Fibroblast of lung (primary cell): Measurements from ENCODE around the gene PRRX2. TPM values are rescaled to one million over a fixed set of nuclear protein-coding genes. Genes with fewer than 3 reads are reported as not detected.
A peak's percentile ranks its signal among the peaks of the same experiment; 100 is the strongest.

Experiments
- DNase-seq, 2 donors: peaks; one replicate each; pipeline versions ENCODE4 v3.0.0 to v3.0.0-alpha.2; 2010; ENCODE audit warnings: low read depth in 2 of 2
- H2AFZ ChIP-seq: 2 replicates; pipeline ENCODE4 v1.5.1; 2012; ENCODE audit warnings: low read length, control low read depth, inconsistent platforms
- H3K27ac ChIP-seq: 2 replicates; pipeline ENCODE4 v1.5.1; 2011; ENCODE audit warnings: low read length, control low read depth; ENCODE audit not compliant: insufficient read depth
- H3K27me3 ChIP-seq: 2 replicates; pipeline ENCODE4 v1.5.1; 2011; ENCODE audit warnings: mild to moderate bottlenecking, low read length; ENCODE audit not compliant: control insufficient read depth, insufficient read depth
- H3K36me3 ChIP-seq: 2 replicates; pipeline ENCODE4 v1.5.1; 2011; ENCODE audit warnings: low read length; ENCODE audit not compliant: control insufficient read depth, insufficient read depth
- H3K4me1 ChIP-seq: 2 replicates; pipeline ENCODE4 v1.5.1; 2011; ENCODE audit warnings: low read length; ENCODE audit not compliant: control insufficient read depth, insufficient read depth; ENCODE audit errors: extremely low read depth
- H3K4me2 ChIP-seq: 2 replicates; pipeline ENCODE4 v1.5.1; 2011; ENCODE audit warnings: low read length, control low read depth; ENCODE audit not compliant: insufficient read depth; ENCODE audit errors: extremely low read depth
- H3K4me3 ChIP-seq, 4 experiments: fragments of 200-600 bp in 1 of 4; sonication (generic) in 1 of 4; replicated peaks in 1 of 4; 2 replicates each; pipeline ENCODE4 v1.5.1; 2011 to 2016; ENCODE audit warnings: low read length in 4 of 4, low read depth in 3 of 4, mild to moderate bottlenecking in 3 of 4, control low read depth in 2 of 4, inconsistent platforms in 1 of 4, mixed read lengths in 1 of 4; ENCODE audit not compliant: insufficient read depth in 1 of 4; ENCODE audit errors: control extremely low read depth in 1 of 4
- H3K79me2 ChIP-seq: 2 replicates; pipeline ENCODE4 v1.5.1; 2012; ENCODE audit warnings: mild to moderate bottlenecking, low read length, inconsistent platforms; ENCODE audit not compliant: control insufficient read depth, insufficient read depth
- H3K9ac ChIP-seq: 2 replicates; pipeline ENCODE4 v1.5.1; 2011; ENCODE audit warnings: mild to moderate bottlenecking, low read length, control low read depth; ENCODE audit not compliant: insufficient read depth
- H3K9me3 ChIP-seq: 2 replicates; pipeline ENCODE4 v1.5.1; 2012; ENCODE audit warnings: low read depth, low read length; ENCODE audit not compliant: control insufficient read depth, insufficient read depth
- H4K20me1 ChIP-seq: 2 replicates; pipeline ENCODE4 v1.5.1; 2011; ENCODE audit warnings: low read length; ENCODE audit not compliant: control insufficient read depth, insufficient read depth; ENCODE audit errors: extremely low read depth
- CTCF ChIP-seq, 2 donors: IDR thresholded peaks in 1 of 2; conservative IDR thresholded peaks in 1 of 2; 1 replicate in 1 of 2; 2 replicates in 1 of 2; pipeline ENCODE4 v1.5.1; 2011 to 2012; ENCODE audit warnings: low read length in 2 of 2, control low read depth in 1 of 2, inconsistent platforms in 1 of 2, low read depth in 1 of 2, mild to moderate bottlenecking in 1 of 2
- EZH2 ChIP-seq: IDR thresholded peaks from 2 replicates; pipeline ENCODE4 v1.5.1; 2012; ENCODE audit warnings: low read length, control low read depth, mild to moderate bottlenecking; ENCODE audit errors: missing control alignments
- polyA plus RNA-seq, 2 donors: library from polyadenylated mRNA; depleted of rRNA in 1 of 2; stranded (reverse) in 1 of 2; unstranded in 1 of 2; fragments of >200 nt; gene quantifications; 2 replicates each; pipeline ENCODE4 v1.2.1, GENCODE V29; 2011 to 2012; ENCODE audit warnings: missing spikeins in 1 of 2
- total RNA-seq: library from RNA; depleted of rRNA; stranded (reverse); fragments of >200 nt; gene quantifications from 2 replicates; pipeline ENCODE4 v1.2.1, GENCODE V29; 2014

PRRX2 gene
- total and polyA plus RNA-seq, 2 donors (not counting 1 experiment from before 2014, with no cell fraction given), result 4.4 to 11.7 TPM

GRCh38 chr9:129647635-129648034 lies 17.8 kb upstream of the PRRX2 start:
- Histone ChIP-seq H3K4me2 (no peak overlapping the region), H3K9me3 (no peaks in the 10 kb centered on the region), H3K27ac (no peak overlapping the region), H3K27me3 (no peaks in the 10 kb centered on the region), H3K36me3 (no peaks in the 10 kb centered on the region), H4K20me1 (no peaks in the 10 kb centered on the region), H3K4me1 (peaks cover 14% of the 10 kb centered on the region), H3K79me2 (no peaks in the 10 kb centered on the region), H3K9ac (no peak overlapping the region), H2AFZ (no peak overlapping the region), H3K4me3 (no peak overlapping the region)
- no peak for DNase-seq
- TF ChIP-seq EZH2 (no peak), CTCF (conservative IDR thresholded peaks at IDR 0.05 in 1 of 2, IDR thresholded peaks at IDR 0.05 in 1 of 2; ENCODE audit: low read depth in 1 of 2, low read length in 2 of 2) (no peak)

GRCh38 chr9:129648092-129648763 lies 17.2 kb upstream of the PRRX2 start:
- Histone ChIP-seq H4K20me1 (no peaks in the 10 kb centered on the region), H3K4me2 (no peak overlapping the region), H2AFZ (no peak overlapping the region)

GRCh38 chr9:129648764-129649115 lies 16.7 kb upstream of the PRRX2 start:
- Histone ChIP-seq H3K79me2 (no peaks in the 10 kb centered on the region), H2AFZ (no peak overlapping the region), H3K9ac (no peak overlapping the region), H3K4me2 (no peak overlapping the region), H3K4me3 (no peak overlapping the region), H4K20me1 (no peaks in the 10 kb centered on the region), H3K9me3 (no peaks in the 10 kb centered on the region), H3K27me3 (no peaks in the 10 kb centered on the region), H3K27ac (no peak overlapping the region), H3K4me1 (peaks cover 14% of the 10 kb centered on the region), H3K36me3 (no peaks in the 10 kb centered on the region)
- no peak for TF ChIP-seq EZH2
- no peak for TF ChIP-seq CTCF (conservative IDR thresholded peaks at IDR 0.05 in 1 of 2, IDR thresholded peaks at IDR 0.05 in 1 of 2; ENCODE audit: low read depth in 1 of 2, low read length in 2 of 2)
- DNase-seq, result no peak

More at GRCh38 chr9:129648092-129648763, 17.2 kb upstream of the PRRX2 start:
- H3K36me3 ChIP-seq, result no peaks in the 10 kb centered on the region
- H3K27ac ChIP-seq, result no peak overlapping the region
- DNase-seq, result no peak
- no peaks in the 10 kb centered on the region for H3K27me3 ChIP-seq
- no peak overlapping the region for H3K4me3 ChIP-seq
- peaks cover 14% of the 10 kb centered on the region for H3K4me1 ChIP-seq
- no peak for TF ChIP-seq EZH2
- no peak for TF ChIP-seq CTCF (conservative IDR thresholded peaks at IDR 0.05 in 1 of 2, IDR thresholded peaks at IDR 0.05 in 1 of 2; ENCODE audit: low read depth in 1 of 2, low read length in 2 of 2)
- H3K9me3 ChIP-seq, result no peaks in the 10 kb centered on the region
- peak overlapping the region; percentile 7 for H3K9ac ChIP-seq
- H3K79me2 ChIP-seq, result no peaks in the 10 kb centered on the region
